Measurements from ENCODE around the gene SLC45A2.

The SLC45A2 gene

GRCh38 chr5:33903118-33903517 lies 81.4 kb downstream of the SLC45A2 start:
- TF ChIP-seq CTCF (IDR thresholded peaks at IDR 0.05; ENCODE audit: borderline replicate concordance, insufficient read depth, low read depth, low read length) = no peak
- no peak overlapping the region for H3K4me3 ChIP-seq (ENCODE audit: low read depth, low read length)

- no peak for TF ChIP-seq CTCF (IDR thresholded peaks at IDR 0.05; ENCODE audit: borderline replicate concordance, insufficient read depth, low read depth, low read length)
- H3K4me3 ChIP-seq (ENCODE audit: low read depth, low read length) = no peak overlapping the region
Measured at GRCh38 chr5:33901156-33901555, 83.3 kb downstream of the SLC45A2 start.

Measured in GM12875 (cell line).